Measurements from ENCODE around the gene ERC2. TPM values are rescaled to one million over a fixed set of nuclear protein-coding genes. Genes with fewer than 3 reads are reported as not detected.

Gene ERC2
- total and polyA plus RNA-seq, 2 of the 8 experiments (the other 6 are each of a cell fraction or from before 2014, with no cell fraction given): 16.4 to 22.8 TPM

DNA sequence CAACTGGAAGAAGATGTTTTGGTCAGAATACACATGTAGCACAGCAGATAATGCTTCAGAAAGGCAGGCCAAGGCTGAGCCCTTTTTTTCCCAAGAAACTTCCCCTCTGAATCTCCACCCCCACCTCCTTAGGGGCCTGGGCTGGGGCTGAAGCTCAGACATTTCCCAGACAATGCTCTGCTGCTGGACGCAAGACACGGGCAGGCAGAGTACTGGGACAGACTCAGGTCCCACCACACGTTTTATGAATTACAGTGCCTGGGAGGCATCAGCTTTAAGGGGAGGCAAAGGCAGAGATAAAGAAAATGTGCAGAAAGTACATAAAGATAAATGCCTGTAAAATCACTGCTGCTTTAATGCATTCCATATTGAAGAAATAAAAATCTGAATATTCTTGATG, 479.4 kb downstream of the ERC2 start (continued):
- TF ChIP-seq, protein P1, sequence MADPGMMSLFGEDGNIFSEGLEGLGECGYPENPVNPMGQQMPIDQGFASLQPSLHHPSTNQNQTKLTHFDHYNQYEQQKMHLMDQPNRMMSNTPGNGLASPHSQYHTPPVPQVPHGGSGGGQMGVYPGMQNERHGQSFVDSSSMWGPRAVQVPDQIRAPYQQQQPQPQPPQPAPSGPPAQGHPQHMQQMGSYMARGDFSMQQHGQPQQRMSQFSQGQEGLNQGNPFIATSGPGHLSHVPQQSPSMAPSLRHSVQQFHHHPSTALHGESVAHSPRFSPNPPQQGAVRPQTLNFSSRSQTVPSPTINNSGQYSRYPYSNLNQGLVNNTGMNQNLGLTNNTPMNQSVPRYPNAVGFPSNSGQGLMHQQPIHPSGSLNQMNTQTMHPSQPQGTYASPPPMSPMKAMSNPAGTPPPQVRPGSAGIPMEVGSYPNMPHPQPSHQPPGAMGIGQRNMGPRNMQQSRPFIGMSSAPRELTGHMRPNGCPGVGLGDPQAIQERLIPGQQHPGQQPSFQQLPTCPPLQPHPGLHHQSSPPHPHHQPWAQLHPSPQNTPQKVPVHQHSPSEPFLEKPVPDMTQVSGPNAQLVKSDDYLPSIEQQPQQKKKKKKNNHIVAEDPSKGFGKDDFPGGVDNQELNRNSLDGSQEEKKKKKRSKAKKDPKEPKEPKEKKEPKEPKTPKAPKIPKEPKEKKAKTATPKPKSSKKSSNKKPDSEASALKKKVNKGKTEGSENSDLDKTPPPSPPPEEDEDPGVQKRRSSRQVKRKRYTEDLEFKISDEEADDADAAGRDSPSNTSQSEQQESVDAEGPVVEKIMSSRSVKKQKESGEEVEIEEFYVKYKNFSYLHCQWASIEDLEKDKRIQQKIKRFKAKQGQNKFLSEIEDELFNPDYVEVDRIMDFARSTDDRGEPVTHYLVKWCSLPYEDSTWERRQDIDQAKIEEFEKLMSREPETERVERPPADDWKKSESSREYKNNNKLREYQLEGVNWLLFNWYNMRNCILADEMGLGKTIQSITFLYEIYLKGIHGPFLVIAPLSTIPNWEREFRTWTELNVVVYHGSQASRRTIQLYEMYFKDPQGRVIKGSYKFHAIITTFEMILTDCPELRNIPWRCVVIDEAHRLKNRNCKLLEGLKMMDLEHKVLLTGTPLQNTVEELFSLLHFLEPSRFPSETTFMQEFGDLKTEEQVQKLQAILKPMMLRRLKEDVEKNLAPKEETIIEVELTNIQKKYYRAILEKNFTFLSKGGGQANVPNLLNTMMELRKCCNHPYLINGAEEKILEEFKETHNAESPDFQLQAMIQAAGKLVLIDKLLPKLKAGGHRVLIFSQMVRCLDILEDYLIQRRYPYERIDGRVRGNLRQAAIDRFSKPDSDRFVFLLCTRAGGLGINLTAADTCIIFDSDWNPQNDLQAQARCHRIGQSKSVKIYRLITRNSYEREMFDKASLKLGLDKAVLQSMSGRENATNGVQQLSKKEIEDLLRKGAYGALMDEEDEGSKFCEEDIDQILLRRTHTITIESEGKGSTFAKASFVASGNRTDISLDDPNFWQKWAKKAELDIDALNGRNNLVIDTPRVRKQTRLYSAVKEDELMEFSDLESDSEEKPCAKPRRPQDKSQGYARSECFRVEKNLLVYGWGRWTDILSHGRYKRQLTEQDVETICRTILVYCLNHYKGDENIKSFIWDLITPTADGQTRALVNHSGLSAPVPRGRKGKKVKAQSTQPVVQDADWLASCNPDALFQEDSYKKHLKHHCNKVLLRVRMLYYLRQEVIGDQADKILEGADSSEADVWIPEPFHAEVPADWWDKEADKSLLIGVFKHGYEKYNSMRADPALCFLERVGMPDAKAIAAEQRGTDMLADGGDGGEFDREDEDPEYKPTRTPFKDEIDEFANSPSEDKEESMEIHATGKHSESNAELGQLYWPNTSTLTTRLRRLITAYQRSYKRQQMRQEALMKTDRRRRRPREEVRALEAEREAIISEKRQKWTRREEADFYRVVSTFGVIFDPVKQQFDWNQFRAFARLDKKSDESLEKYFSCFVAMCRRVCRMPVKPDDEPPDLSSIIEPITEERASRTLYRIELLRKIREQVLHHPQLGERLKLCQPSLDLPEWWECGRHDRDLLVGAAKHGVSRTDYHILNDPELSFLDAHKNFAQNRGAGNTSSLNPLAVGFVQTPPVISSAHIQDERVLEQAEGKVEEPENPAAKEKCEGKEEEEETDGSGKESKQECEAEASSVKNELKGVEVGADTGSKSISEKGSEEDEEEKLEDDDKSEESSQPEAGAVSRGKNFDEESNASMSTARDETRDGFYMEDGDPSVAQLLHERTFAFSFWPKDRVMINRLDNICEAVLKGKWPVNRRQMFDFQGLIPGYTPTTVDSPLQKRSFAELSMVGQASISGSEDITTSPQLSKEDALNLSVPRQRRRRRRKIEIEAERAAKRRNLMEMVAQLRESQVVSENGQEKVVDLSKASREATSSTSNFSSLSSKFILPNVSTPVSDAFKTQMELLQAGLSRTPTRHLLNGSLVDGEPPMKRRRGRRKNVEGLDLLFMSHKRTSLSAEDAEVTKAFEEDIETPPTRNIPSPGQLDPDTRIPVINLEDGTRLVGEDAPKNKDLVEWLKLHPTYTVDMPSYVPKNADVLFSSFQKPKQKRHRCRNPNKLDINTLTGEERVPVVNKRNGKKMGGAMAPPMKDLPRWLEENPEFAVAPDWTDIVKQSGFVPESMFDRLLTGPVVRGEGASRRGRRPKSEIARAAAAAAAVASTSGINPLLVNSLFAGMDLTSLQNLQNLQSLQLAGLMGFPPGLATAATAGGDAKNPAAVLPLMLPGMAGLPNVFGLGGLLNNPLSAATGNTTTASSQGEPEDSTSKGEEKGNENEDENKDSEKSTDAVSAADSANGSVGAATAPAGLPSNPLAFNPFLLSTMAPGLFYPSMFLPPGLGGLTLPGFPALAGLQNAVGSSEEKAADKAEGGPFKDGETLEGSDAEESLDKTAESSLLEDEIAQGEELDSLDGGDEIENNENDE (IDR thresholded peaks at IDR 0.05; ENCODE audit: insufficient replicate concordance, low read length): no peak
- TF ChIP-seq, protein P2, sequence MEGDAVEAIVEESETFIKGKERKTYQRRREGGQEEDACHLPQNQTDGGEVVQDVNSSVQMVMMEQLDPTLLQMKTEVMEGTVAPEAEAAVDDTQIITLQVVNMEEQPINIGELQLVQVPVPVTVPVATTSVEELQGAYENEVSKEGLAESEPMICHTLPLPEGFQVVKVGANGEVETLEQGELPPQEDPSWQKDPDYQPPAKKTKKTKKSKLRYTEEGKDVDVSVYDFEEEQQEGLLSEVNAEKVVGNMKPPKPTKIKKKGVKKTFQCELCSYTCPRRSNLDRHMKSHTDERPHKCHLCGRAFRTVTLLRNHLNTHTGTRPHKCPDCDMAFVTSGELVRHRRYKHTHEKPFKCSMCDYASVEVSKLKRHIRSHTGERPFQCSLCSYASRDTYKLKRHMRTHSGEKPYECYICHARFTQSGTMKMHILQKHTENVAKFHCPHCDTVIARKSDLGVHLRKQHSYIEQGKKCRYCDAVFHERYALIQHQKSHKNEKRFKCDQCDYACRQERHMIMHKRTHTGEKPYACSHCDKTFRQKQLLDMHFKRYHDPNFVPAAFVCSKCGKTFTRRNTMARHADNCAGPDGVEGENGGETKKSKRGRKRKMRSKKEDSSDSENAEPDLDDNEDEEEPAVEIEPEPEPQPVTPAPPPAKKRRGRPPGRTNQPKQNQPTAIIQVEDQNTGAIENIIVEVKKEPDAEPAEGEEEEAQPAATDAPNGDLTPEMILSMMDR (IDR thresholded peaks at IDR 0.05; ENCODE audit: control extremely low read depth in 1 of 3, insufficient read depth in 1 of 3, low read depth in 1 of 3, low read length in 3 of 3): no peak
- TF ChIP-seq SP4 (IDR thresholded peaks at IDR 0.05; ENCODE audit: low read length) (no peak), SRF (IDR thresholded peaks at IDR 0.05; ENCODE audit: low read depth, low read length) (no peak), SUZ12 (IDR thresholded peaks at IDR 0.05; ENCODE audit: low read length) (no peak), KDM4A (IDR thresholded peaks at IDR 0.05; ENCODE audit: low read depth, low read length, severe bottlenecking) (no peak), GTF2F1 (IDR thresholded peaks at IDR 0.05; ENCODE audit: borderline replicate concordance, low read depth, low read length) (no peak), SAP30 (IDR thresholded peaks at IDR 0.05; ENCODE audit: insufficient read depth, insufficient replicate concordance, low read length) (no peak), MAFK (IDR thresholded peaks at IDR 0.05; ENCODE audit: low read depth, low read length) (no peak)

All from H1 (cell line).